Measurements from ENCODE around the gene CALCR.
"Not testable (repeated sequence)": the region's sequence is repeated elsewhere in the genome, so short reads cannot be mapped to it uniquely, and the experiment has no call there.

The CALCR gene

GRCh38 chr7:93562106-93562505 is 12.4 kb downstream of the CALCR start:
- no peak for DNase-seq (ENCODE audit: low read depth, low spot score)

- DNase-seq (ENCODE audit: low read depth, low spot score): no peak
Observed at GRCh38 chr7:93559639-93560491, 14.7 kb downstream of the CALCR start.

- no peak for DNase-seq (ENCODE audit: low read depth, low spot score)
Observed at GRCh38 chr7:93558705-93559614, 15.6 kb downstream of the CALCR start.

GRCh38 chr7:93551931-93552330 is 22.6 kb downstream of the CALCR start:
- DNase-seq (ENCODE audit: low read depth, low spot score): no peak

GRCh38 chr7:93551063-93551895 is 23.2 kb downstream of the CALCR start:
- peak; percentile 26 for DNase-seq (ENCODE audit: low read depth, low spot score)

- DNase-seq (ENCODE audit: low read depth, low spot score): no peak
Observed at GRCh38 chr7:93547716-93548115, 26.8 kb downstream of the CALCR start.

GRCh38 chr7:93544691-93545090 is 29.8 kb downstream of the CALCR start:
- DNase-seq (ENCODE audit: low read depth, low spot score): peak; percentile 3

- no peak for DNase-seq (ENCODE audit: low read depth, low spot score)
Observed at GRCh38 chr7:93538061-93538460, 36.5 kb downstream of the CALCR start.

- DNase-seq (ENCODE audit: low read depth, low spot score): no peak
Observed at GRCh38 chr7:93535616-93536015, 38.9 kb downstream of the CALCR start.

- DNase-seq (ENCODE audit: low read depth, low spot score): no peak
Observed at GRCh38 chr7:93530701-93531100, 43.8 kb downstream of the CALCR start.

GRCh38 chr7:93516834-93517233 is 57.7 kb downstream of the CALCR start:
- DNase-seq (ENCODE audit: low read depth, low spot score): no peak

- DNase-seq (ENCODE audit: low read depth, low spot score): no peak
Observed at GRCh38 chr7:93515144-93515543, 59.4 kb downstream of the CALCR start.

GRCh38 chr7:93509303-93509702 is 65.2 kb downstream of the CALCR start:
- DNase-seq (ENCODE audit: low read depth, low spot score): no peak

GRCh38 chr7:93503088-93503487 is 71.4 kb downstream of the CALCR start:
- no peak for DNase-seq (ENCODE audit: low read depth, low spot score)

- DNase-seq (ENCODE audit: low read depth, low spot score): not testable (repeated sequence)
Observed at GRCh38 chr7:93491860-93492259, 82.7 kb downstream of the CALCR start.

- DNase-seq (ENCODE audit: low read depth, low spot score): no peak
Observed at GRCh38 chr7:93476491-93477344, 97.8 kb downstream of the CALCR start.

GRCh38 chr7:93475811-93476210 is 98.7 kb downstream of the CALCR start:
- DNase-seq (ENCODE audit: low read depth, low spot score): no peak

GRCh38 chr7:93471456-93471855 is 103.1 kb downstream of the CALCR start:
- DNase-seq (ENCODE audit: low read depth, low spot score): no peak

GRCh38 chr7:93463764-93464163 is 110.8 kb downstream of the CALCR start:
- DNase-seq (ENCODE audit: low read depth, low spot score): no peak

- no peak for DNase-seq (ENCODE audit: low read depth, low spot score)
Observed at GRCh38 chr7:93461350-93461749, 113.2 kb downstream of the CALCR start.

- no peak for DNase-seq (ENCODE audit: low read depth, low spot score)
Observed at GRCh38 chr7:93453262-93453661, 121.3 kb downstream of the CALCR start.
